ENCODE data around the gene WDR93.

GRCh38 chr15:89670971-89671560 is 19.5 kb upstream of the WDR93 start:
- no peak for TF ChIP-seq CDX4 (CRISPR knock-in tag; IDR thresholded peaks at IDR 0.05; ENCODE audit: borderline replicate concordance)
- TF ChIP-seq CTCF (IDR thresholded peaks at IDR 0.05), result no peak
- TF ChIP-seq PRDM15 (CRISPR knock-in tag; IDR thresholded peaks at IDR 0.05), result no peak
- TF ChIP-seq ZNF232 (CRISPR knock-in tag; IDR thresholded peaks at IDR 0.05), result no peak
- TF ChIP-seq TEAD1 (CRISPR knock-in tag; IDR thresholded peaks at IDR 0.05), result no peak
- TF ChIP-seq RELA (CRISPR knock-in tag; IDR thresholded peaks at IDR 0.05; ENCODE audit: borderline replicate concordance), result no peak
- TF ChIP-seq JUN (CRISPR knock-in tag; IDR thresholded peaks at IDR 0.05), result no peak
- TF ChIP-seq ZNF263 (CRISPR knock-in tag; IDR thresholded peaks at IDR 0.05; ENCODE audit: low read depth), result no peak
- no peak for TF ChIP-seq PRRX2 (CRISPR knock-in tag; IDR thresholded peaks at IDR 0.05)

Data from WTC11 (cell line).